Measurements from ENCODE around the gene SCAI. TPM values are rescaled to one million over a fixed set of nuclear protein-coding genes. Genes with fewer than 3 reads are reported as not detected.

The SCAI gene
- total RNA-seq, 4 donors from 2014 or later, result 6.0 to 19.4 (median 10.1) TPM

- no peak for TF ChIP-seq CTCF (IDR thresholded peaks at IDR 0.05; ENCODE audit: low read depth)
These were observed 11.6 kb downstream of the SCAI start for GRCh38 chr9:125131778-125132177.

- no peak for TF ChIP-seq CTCF (IDR thresholded peaks at IDR 0.05; ENCODE audit: low read depth)
These were observed 17.1 kb downstream of the SCAI start for GRCh38 chr9:125126019-125126746.

- no peak for TF ChIP-seq CTCF (IDR thresholded peaks at IDR 0.05; ENCODE audit: low read depth)
These were observed 17.8 kb downstream of the SCAI start for GRCh38 chr9:125125523-125125922.

GRCh38 chr9:125121146-125121545 lies 22.2 kb downstream of the SCAI start:
- TF ChIP-seq CTCF (IDR thresholded peaks at IDR 0.05; ENCODE audit: low read depth), result no peak

GRCh38 chr9:125119643-125120286 lies 23.6 kb downstream of the SCAI start:
- TF ChIP-seq CTCF (IDR thresholded peaks at IDR 0.05; ENCODE audit: low read depth), result no peak

DNA sequence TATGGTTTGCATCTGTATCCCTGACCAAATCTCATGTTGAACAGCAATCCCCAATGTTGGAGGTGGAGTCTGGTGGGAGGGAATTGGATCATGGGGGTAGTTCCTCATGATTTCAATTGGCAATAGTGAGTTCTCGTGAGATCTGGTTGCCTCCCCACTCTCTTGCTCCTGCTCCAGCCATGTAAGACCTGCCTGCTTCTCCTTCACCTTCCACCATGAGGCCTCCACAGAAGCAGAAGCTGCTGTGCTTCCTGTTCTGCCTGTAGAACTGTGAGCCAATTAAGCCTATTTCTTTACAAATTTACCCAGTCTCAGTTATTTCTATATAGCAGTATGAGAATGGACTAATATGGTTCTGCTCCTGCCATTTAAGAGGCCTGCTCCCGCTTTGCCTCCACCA lies 32.9 kb downstream of the SCAI start:
- TF ChIP-seq CTCF (IDR thresholded peaks at IDR 0.05; ENCODE audit: low read depth), result no peak

DNA sequence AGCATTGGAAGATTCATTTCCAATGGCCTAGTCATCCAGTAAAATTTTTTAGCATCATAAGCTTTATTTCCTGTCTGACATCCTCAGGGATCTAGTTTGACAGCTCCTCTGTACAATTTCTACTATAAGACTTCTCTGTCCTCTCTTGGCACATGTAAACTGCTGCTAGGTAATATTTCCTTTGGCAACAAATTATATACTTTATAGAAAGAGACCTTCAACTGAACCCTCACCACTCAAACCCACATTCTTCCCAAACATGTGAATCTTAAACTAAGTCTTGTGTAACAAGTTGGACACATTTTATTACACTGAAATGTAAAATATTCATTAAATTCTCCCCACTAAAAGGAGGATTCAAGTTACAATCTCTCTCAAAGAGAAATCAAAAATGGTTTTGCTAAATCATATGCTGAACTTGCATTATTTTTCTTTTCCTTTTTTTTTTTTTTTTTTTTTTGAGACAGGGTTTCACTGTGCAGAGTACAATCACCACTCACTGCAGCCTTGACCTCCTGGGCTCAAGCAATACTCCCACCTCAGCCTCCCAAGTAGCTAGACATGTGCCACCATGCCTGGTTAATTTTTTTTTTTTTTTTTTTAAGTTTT lies 36.9 kb downstream of the SCAI start:
- TF ChIP-seq CTCF (IDR thresholded peaks at IDR 0.05; ENCODE audit: low read depth), result no peak
